ENCODE results near the gene COX4I1.

DNA sequence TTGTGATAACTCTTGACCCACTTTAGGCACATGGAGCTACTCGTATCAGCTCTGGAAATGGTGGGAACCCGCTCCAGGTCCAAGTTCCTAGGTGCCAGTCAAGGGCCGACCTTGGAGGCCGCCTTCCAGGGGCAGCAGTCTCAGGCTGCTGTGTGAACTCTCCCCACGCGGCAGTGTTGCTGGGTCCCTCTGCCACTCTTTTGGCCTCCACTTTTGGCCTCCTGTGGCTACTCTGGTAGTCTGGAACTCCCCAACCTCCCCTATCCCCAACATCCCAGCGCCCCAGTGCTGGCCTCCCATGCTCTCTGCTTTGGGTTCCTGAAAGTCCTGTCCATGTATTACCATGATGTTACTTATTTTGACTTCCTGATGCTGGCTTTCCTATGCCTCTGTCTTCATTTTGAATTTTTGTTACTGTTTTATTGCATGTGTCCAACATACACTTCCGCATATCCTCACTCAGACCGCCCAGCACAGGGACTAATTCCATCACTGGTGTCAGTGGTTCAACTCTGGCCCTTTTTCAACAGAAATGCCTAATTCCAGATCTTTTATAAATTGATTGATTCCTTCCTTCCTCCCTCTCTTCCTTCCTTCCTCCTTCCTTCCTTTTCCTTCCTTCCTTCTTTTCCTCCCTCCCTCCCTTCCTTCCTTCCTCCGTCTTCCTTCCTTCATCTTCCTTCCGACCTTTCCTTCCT, 44.1 kb downstream of the COX4I1 start:
- no peak for TF ChIP-seq CTCF (conservative IDR thresholded peaks at IDR 0.05; ENCODE audit: low read length)
- no peak for TF ChIP-seq EZH2phosphoT487 (IDR thresholded peaks at IDR 0.05; ENCODE audit: borderline replicate concordance)

All from Loucy (cell line).